CD4-positive, alpha-beta memory T cell (primary cell): ENCODE data around the gene NRG3. TPM values are rescaled to one million over a fixed set of nuclear protein-coding genes. Genes with fewer than 3 reads are reported as not detected.

Experiments used
- CTCF ChIA-PET: fragments of 350-600 bp; sonication (Branson Sonifier 250); formaldehyde crosslinking; loops from one replicate; lab custom pipeline; 2021; ENCODE audit warnings: inconsistent platforms; ENCODE audit not compliant: partially characterized antibody; lab: Charles Lee
- POLR2A ChIA-PET: fragments of 350-600 bp; sonication (Branson Sonifier 250); formaldehyde crosslinking; loops from one replicate; lab custom pipeline; 2021; ENCODE audit not compliant: partially characterized antibody; lab: Charles Lee
- DNase-seq, 5 donors: peaks; one replicate each; pipeline versions ENCODE4 v3.0.0 to v3.0.0-alpha.2; 2020 to 2022; ENCODE audit warnings: mixed read lengths in 1 of 5
- H3K27ac ChIP-seq: one replicate; pipeline ENCODE4 v1.7.0; 2013; ENCODE audit warnings: low read depth, low read length
- H3K27me3 ChIP-seq: 2 replicates; pipeline ENCODE4 v1.7.0; 2013; ENCODE audit warnings: mild to moderate bottlenecking, low read length, moderate library complexity; ENCODE audit not compliant: insufficient read depth
- H3K36me3 ChIP-seq: 2 replicates; pipeline ENCODE4 v1.7.0; 2013; ENCODE audit warnings: mild to moderate bottlenecking, low read length, moderate library complexity; ENCODE audit not compliant: insufficient read depth
- H3K4me1 ChIP-seq: 2 replicates; pipeline ENCODE4 v1.7.0; 2013; ENCODE audit warnings: mild to moderate bottlenecking, low read length, moderate library complexity; ENCODE audit not compliant: insufficient read depth
- H3K4me3 ChIP-seq, 2 donors: one replicate each; pipeline ENCODE4 v1.7.0; 2013; ENCODE audit warnings: low read length in 2 of 2, mild to moderate bottlenecking in 1 of 2
- H3K9me3 ChIP-seq, 2 donors: one replicate each; pipeline ENCODE4 v1.7.0; 2013; ENCODE audit warnings: low read length in 2 of 2, control low read depth in 1 of 2; ENCODE audit not compliant: control insufficient read depth in 1 of 2
- H3K27ac Mint-ChIP-seq, 7 donors: one replicate each; pipeline ENCODE4 v1.8.0; 2020 to 2021; ENCODE audit warnings: mixed read lengths in 7 of 7, mild to moderate bottlenecking in 6 of 7, inconsistent platforms in 3 of 7, moderate library complexity in 3 of 7
- H3K27me3 Mint-ChIP-seq, 2 donors: one replicate each; pipeline ENCODE4 v1.8.0; 2020 to 2021; ENCODE audit warnings: mixed read lengths in 2 of 2
- H3K36me3 Mint-ChIP-seq, 2 donors: one replicate each; pipeline ENCODE4 v1.8.0; 2020 to 2021; ENCODE audit warnings: mixed read lengths in 2 of 2, inconsistent platforms in 1 of 2, mild to moderate bottlenecking in 1 of 2
- H3K4me1 Mint-ChIP-seq, 4 donors: one replicate each; pipeline ENCODE4 v1.8.0; 2020 to 2021; ENCODE audit warnings: mixed read lengths in 4 of 4, mild to moderate bottlenecking in 1 of 4
- H3K4me3 Mint-ChIP-seq, 8 donors: one replicate each; pipeline ENCODE4 v1.8.0; 2020 to 2021; ENCODE audit warnings: mixed read lengths in 8 of 8, mild to moderate bottlenecking in 7 of 8, moderate library complexity in 6 of 8, inconsistent platforms in 3 of 8
- H3K9me3 Mint-ChIP-seq, 8 donors: one replicate each; pipeline ENCODE4 v1.8.0; 2020 to 2021; ENCODE audit warnings: mixed read lengths in 8 of 8, mild to moderate bottlenecking in 5 of 8, inconsistent platforms in 3 of 8, moderate library complexity in 1 of 8
- intact Hi-C: fragments of 100-400 bp; cut with micrococcal nuclease; formaldehyde crosslinking; loops from one replicate; pipeline ENCODE4 v1.15.1; 2023
- polyA plus RNA-seq, 2 donors: library from polyadenylated mRNA; unstranded; fragments of 300-500 nt; fragmentation: Illumina TruSeq; gene quantifications; one replicate each; pipeline ENCODE4 v1.2.3, GENCODE V29; 2021
- total RNA-seq, 2 experiments: library from RNA; stranded (reverse); gene quantifications; one replicate each; pipeline ENCODE4 v1.2.3, GENCODE V29; 2021

NRG3 gene
- total and polyA plus RNA-seq, 4 experiments from 2014 or later: not detected

DNA sequence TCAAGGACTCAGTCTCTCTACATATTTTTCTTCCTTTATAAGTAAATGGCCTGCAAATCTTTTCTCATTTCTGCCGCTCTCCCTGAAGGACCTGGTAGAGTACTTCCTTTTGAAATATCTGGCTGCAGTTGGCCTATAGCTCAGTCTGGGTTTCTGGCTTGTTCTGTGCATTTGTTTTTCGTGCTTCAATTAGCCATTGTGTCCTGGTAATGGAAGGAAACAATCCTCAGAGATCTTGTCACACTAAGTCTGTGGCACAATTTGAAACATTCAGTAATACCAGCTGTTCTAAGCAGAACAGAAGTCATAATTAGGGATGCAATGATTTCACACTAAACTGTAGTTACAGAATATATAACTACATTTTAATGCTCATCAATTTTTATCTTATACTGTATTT, 545.0 kb downstream of the NRG3 start:
- Histone ChIP-seq H3K9me3 (no peaks in the 10 kb centered on the region), H3K4me3 (no peak overlapping the region), H3K36me3 (no peaks in the 10 kb centered on the region), H3K27ac (no peak overlapping the region), H3K27me3 (no peaks in the 10 kb centered on the region), H3K4me1 (no peaks in the 10 kb centered on the region)
- intact Hi-C loops: no loop called here
- Mint-ChIP-seq H3K9me3 (peaks cover 0 to 12% (median 4%) of the 10 kb centered on the region in 8 donors), H3K4me3 (no peak overlapping the region), H3K36me3 (no peaks in the 10 kb centered on the region), H3K27me3 (no peaks in the 10 kb centered on the region), H3K4me1 (no peaks in the 10 kb centered on the region), H3K27ac (no peak overlapping the region)
- ChIA-PET POLR2A (no interaction called here), CTCF (no interaction called here)
- no peak for DNase-seq

DNA sequence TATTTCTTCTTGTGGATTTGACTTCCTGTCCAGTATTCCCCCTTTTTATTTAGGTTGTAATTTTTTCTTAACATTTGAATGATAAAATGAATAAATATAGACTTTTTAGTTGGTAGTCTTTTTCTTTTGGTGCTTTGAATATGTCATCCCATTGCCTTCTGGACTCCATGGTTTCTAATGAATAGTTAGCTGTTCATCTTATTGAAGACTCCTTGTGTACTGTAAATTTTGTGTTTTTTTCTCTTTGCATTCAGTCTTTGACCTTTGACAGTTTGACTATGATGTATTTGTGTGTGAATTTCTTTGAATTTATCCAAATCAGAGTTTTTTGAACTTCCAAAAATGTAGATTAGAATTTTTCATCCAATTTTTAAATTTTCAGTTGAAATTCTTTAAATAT, 554.3 kb downstream of the NRG3 start:
- Histone ChIP-seq H3K27me3 (no peaks in the 10 kb centered on the region), H3K4me1 (no peaks in the 10 kb centered on the region), H3K9me3 (no peaks in the 10 kb centered on the region), H3K27ac (no peak overlapping the region), H3K4me3 (no peak overlapping the region), H3K36me3 (no peaks in the 10 kb centered on the region)
- Mint-ChIP-seq H3K27ac (no peak overlapping the region), H3K36me3 (no peaks in the 10 kb centered on the region), H3K4me1 (no peaks in the 10 kb centered on the region), H3K9me3 (peaks cover under 1 to 30% (median 14%) of the 10 kb centered on the region in 8 donors), H3K27me3 (no peaks in the 10 kb centered on the region), H3K4me3 (no peak overlapping the region)
- intact Hi-C loops: no loop called here
- ChIA-PET CTCF (no interaction called here), POLR2A (no interaction called here)
- DNase-seq: no peak

GRCh38 chr10:82438277-82438676, 563.3 kb downstream of the NRG3 start:
- Mint-ChIP-seq H3K36me3 (no peaks in the 10 kb centered on the region), H3K4me3 (no peak overlapping the region), H3K4me1 (no peaks in the 10 kb centered on the region), H3K9me3 (peaks cover 0 to 11% (median 4%) of the 10 kb centered on the region in 8 donors), H3K27me3 (no peaks in the 10 kb centered on the region), H3K27ac (no peak overlapping the region)
- no peaks in the 10 kb centered on the region for H3K27me3 ChIP-seq
- H3K4me3 ChIP-seq: no peak overlapping the region
- no peak overlapping the region for H3K27ac ChIP-seq
- ChIA-PET POLR2A (no interaction called here), CTCF (no interaction called here)
- no peak for DNase-seq
- no peaks in the 10 kb centered on the region for H3K4me1 ChIP-seq
- H3K36me3 ChIP-seq: no peaks in the 10 kb centered on the region
- intact Hi-C loops: no loop called here
- H3K9me3 ChIP-seq: no peaks in the 10 kb centered on the region

DNA sequence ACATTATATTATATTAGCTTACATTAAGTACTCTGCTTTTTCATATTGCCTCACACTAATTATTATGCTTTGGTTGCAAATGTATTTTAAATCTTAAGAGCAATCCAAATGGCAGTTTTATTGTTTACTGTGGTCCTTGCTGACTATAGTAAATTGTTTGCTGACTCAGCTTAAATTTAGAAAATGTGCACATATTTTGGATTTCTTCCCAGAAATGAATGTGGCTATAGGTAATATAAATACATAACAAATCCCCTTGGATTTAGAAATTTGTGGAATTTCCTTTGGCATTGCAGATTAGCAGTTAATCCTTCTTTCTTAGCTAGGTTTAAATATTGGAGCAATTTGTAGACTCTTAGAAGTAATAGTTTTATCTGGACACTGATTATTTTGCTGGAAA, 565.8 kb downstream of the NRG3 start:
- Mint-ChIP-seq H3K4me1 (no peaks in the 10 kb centered on the region), H3K27me3 (no peaks in the 10 kb centered on the region), H3K36me3 (no peaks in the 10 kb centered on the region), H3K9me3 (peaks cover 0 to 11% (median under 1%) of the 10 kb centered on the region in 8 donors), H3K4me3 (no peak overlapping the region), H3K27ac (no peak overlapping the region)
- POLR2A ChIA-PET: no interaction called here
- CTCF ChIA-PET: no interaction called here
- DNase-seq: no peak
- Histone ChIP-seq H3K4me1 (no peaks in the 10 kb centered on the region), H3K27me3 (no peaks in the 10 kb centered on the region), H3K36me3 (no peaks in the 10 kb centered on the region), H3K4me3 (no peak overlapping the region), H3K9me3 (no peaks in the 10 kb centered on the region), H3K27ac (no peak overlapping the region)
- intact Hi-C loops: no loop called here

GRCh38 chr10:82452046-82452445, 577.1 kb downstream of the NRG3 start:
- Histone ChIP-seq H3K36me3 (no peaks in the 10 kb centered on the region), H3K4me3 (no peak overlapping the region), H3K4me1 (no peaks in the 10 kb centered on the region), H3K27ac (no peak overlapping the region), H3K9me3 (no peaks in the 10 kb centered on the region), H3K27me3 (no peaks in the 10 kb centered on the region)
- H3K27ac Mint-ChIP-seq: no peak overlapping the region
- CTCF ChIA-PET: no interaction called here
- H3K4me1 Mint-ChIP-seq: no peaks in the 10 kb centered on the region
- POLR2A ChIA-PET: no interaction called here
- no peaks in the 10 kb centered on the region for H3K36me3 Mint-ChIP-seq
- peaks cover 0 to 7% (median under 1%) of the 10 kb centered on the region in 8 donors for H3K9me3 Mint-ChIP-seq
- no peaks in the 10 kb centered on the region for H3K27me3 Mint-ChIP-seq
- no peak overlapping the region for H3K4me3 Mint-ChIP-seq
- no peak for DNase-seq
- intact Hi-C loops: no loop called here

DNA sequence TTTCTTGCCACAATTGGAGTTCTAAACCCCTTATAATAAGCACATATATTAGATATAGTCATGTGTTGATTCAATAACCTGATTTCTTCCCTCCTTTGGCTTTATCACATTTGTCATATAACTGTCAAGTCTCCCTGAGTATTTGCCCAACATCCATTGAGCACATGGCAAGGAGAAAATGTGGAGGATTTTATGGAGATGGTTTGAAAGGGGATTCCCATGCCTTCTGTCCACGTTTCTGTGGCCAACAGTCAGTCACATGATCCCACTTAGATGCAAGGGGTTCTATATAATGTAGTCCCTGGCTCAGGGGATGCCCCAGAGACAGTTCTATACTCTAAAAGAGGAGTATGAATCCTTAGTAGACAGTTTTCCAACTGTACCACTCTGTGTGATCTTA, 577.7 kb downstream of the NRG3 start:
- DNase-seq: no peak
- Mint-ChIP-seq H3K9me3 (peaks cover 0 to 7% (median 0%) of the 10 kb centered on the region in 8 donors), H3K4me3 (no peak overlapping the region), H3K36me3 (no peaks in the 10 kb centered on the region), H3K27me3 (no peaks in the 10 kb centered on the region), H3K27ac (no peak overlapping the region), H3K4me1 (no peaks in the 10 kb centered on the region)
- ChIA-PET POLR2A (no interaction called here), CTCF (no interaction called here)
- H3K27ac ChIP-seq: no peak overlapping the region
- H3K9me3 ChIP-seq: no peaks in the 10 kb centered on the region
- H3K4me3 ChIP-seq: no peak overlapping the region
- H3K27me3 ChIP-seq: no peaks in the 10 kb centered on the region
- no peaks in the 10 kb centered on the region for H3K36me3 ChIP-seq
- intact Hi-C loops: no loop called here
- H3K4me1 ChIP-seq: no peaks in the 10 kb centered on the region

GRCh38 chr10:82453678-82454293, 578.8 kb downstream of the NRG3 start:
- Histone ChIP-seq H3K27ac (no peak overlapping the region), H3K9me3 (no peaks in the 10 kb centered on the region), H3K4me3 (no peak overlapping the region), H3K27me3 (no peaks in the 10 kb centered on the region), H3K36me3 (no peaks in the 10 kb centered on the region), H3K4me1 (no peaks in the 10 kb centered on the region)
- CTCF ChIA-PET: no interaction called here
- intact Hi-C loops: no loop called here
- Mint-ChIP-seq H3K4me3 (no peak overlapping the region), H3K36me3 (no peaks in the 10 kb centered on the region), H3K27me3 (no peaks in the 10 kb centered on the region), H3K4me1 (no peaks in the 10 kb centered on the region), H3K27ac (no peak overlapping the region), H3K9me3 (peaks cover 0 to 7% (median under 1%) of the 10 kb centered on the region in 8 donors)
- POLR2A ChIA-PET: no interaction called here
- DNase-seq: no peak
